GM23338 (cell line): ENCODE results near the gene GNS. TPM values are rescaled to one million over a fixed set of nuclear protein-coding genes. Genes with fewer than 3 reads are reported as not detected.

Experiments
- ATAC-seq: fragments of 200-7000 bp; cut with Tn5 transposase; 3 replicates; pipeline ENCODE4 v1.9.1; 2020
- DNase-seq: peaks from one replicate; pipeline ENCODE4 v3.0.0-alpha.2; 2015; ENCODE audit warnings: low spot score
- H2AFZ ChIP-seq: fragments of 200-600 bp; sonication (generic); 2 replicates; pipeline ENCODE4 v1.8.0; 2016; ENCODE audit warnings: antibody characterized with exemption, mild to moderate bottlenecking, moderate library complexity
- H3F3A ChIP-seq: fragments of 200-600 bp; sonication (generic); replicated peaks from 2 replicates; pipeline ENCODE4 v1.8.0; 2017; ENCODE audit warnings: antibody characterized with exemption, mixed run types, low read depth
- H3K27ac ChIP-seq: fragments of 200-600 bp; sonication (generic); 2 replicates; pipeline ENCODE4 v1.6.1; 2016; ENCODE audit warnings: low read depth
- H3K27me3 ChIP-seq: fragments of 200-600 bp; sonication (generic); 2 replicates; pipeline ENCODE4 v1.8.0; 2016; ENCODE audit warnings: mild to moderate bottlenecking, mixed run types, moderate library complexity; ENCODE audit not compliant: insufficient read depth
- H3K36me3 ChIP-seq: fragments of 200-600 bp; sonication (generic); 2 replicates; pipeline ENCODE4 v1.8.0; 2016; ENCODE audit warnings: mild to moderate bottlenecking; ENCODE audit not compliant: insufficient read depth
- H3K4me1 ChIP-seq: fragments of 200-600 bp; sonication (generic); 2 replicates; pipeline ENCODE4 v1.8.0; 2016; ENCODE audit warnings: mild to moderate bottlenecking, moderate library complexity; ENCODE audit not compliant: insufficient read depth
- H3K4me2 ChIP-seq: fragments of 200-600 bp; sonication (generic); 2 replicates; pipeline ENCODE4 v1.7.1; 2017; ENCODE audit warnings: mixed run types
- H3K4me3 ChIP-seq: fragments of 200-600 bp; sonication (generic); 2 replicates; pipeline ENCODE4 v1.6.1; 2016; ENCODE audit warnings: mixed run types
- H3K79me2 ChIP-seq: fragments of 200-600 bp; sonication (generic); replicated peaks from 2 replicates; pipeline ENCODE4 v1.8.0; 2017; ENCODE audit warnings: mild to moderate bottlenecking; ENCODE audit not compliant: insufficient read depth
- H3K9me2 ChIP-seq: fragments of 200-600 bp; sonication (generic); 2 replicates; pipeline ENCODE4 v1.8.0; 2017; ENCODE audit not compliant: insufficient read depth
- H4K20me1 ChIP-seq: fragments of 200-600 bp; sonication (generic); replicated peaks from 2 replicates; pipeline ENCODE4 v1.8.0; 2017; ENCODE audit warnings: mild to moderate bottlenecking; ENCODE audit not compliant: insufficient read depth
- H3K27ac Mint-ChIP-seq: 2 replicates; pipeline ENCODE4 v1.8.0; 2020; ENCODE audit warnings: inconsistent platforms, mild to moderate bottlenecking, moderate library complexity, mixed read lengths
- H3K27me3 Mint-ChIP-seq: 3 replicates; pipeline ENCODE4 v1.8.0; 2022; ENCODE audit warnings: low read depth, mild to moderate bottlenecking, moderate library complexity, mixed read lengths, inconsistent platforms; ENCODE audit not compliant: insufficient read depth, poor library complexity
- H3K36me3 Mint-ChIP-seq: 3 replicates; pipeline ENCODE4 v1.8.0; 2021; ENCODE audit warnings: low read depth, mild to moderate bottlenecking, inconsistent platforms, moderate library complexity, mixed read lengths
- H3K4me1 Mint-ChIP-seq: 3 replicates; pipeline ENCODE4 v1.8.0; 2020; ENCODE audit warnings: mild to moderate bottlenecking, inconsistent platforms, mixed read lengths
- H3K4me3 Mint-ChIP-seq: 3 replicates; pipeline ENCODE4 v1.8.0; 2021; ENCODE audit warnings: moderate library complexity, mild to moderate bottlenecking, inconsistent platforms, mixed read lengths
- H3K9me3 Mint-ChIP-seq: 3 replicates; pipeline ENCODE4 v1.8.0; 2020; ENCODE audit warnings: moderate library complexity, mild to moderate bottlenecking, inconsistent platforms, mixed read lengths
- EZH2 ChIP-seq: fragments of 200-600 bp; sonication (generic); IDR thresholded peaks from one replicate; pipeline ENCODE4 v1.8.0; 2017; ENCODE audit warnings: antibody characterized with exemption, mild to moderate bottlenecking, low read depth; ENCODE audit not compliant: unreplicated experiment
- EZH2phosphoT487 ChIP-seq: fragments of 200-600 bp; sonication (generic); IDR thresholded peaks from one replicate; pipeline ENCODE4 v1.8.1; 2018; ENCODE audit warnings: antibody characterized with exemption; ENCODE audit not compliant: unreplicated experiment
- JUNB ChIP-seq: IDR thresholded peaks from one replicate; pipeline ENCODE4 v1.6.1; 2016; ENCODE audit warnings: antibody characterized with exemption; ENCODE audit not compliant: unreplicated experiment
- NANOG ChIP-seq: IDR thresholded peaks from 2 replicates; pipeline ENCODE4 v1.6.1; 2016; ENCODE audit warnings: antibody characterized with exemption, borderline replicate concordance
- POLR2AphosphoS5 ChIP-seq: IDR thresholded peaks from 2 replicates; pipeline ENCODE4 v1.6.1; 2016; ENCODE audit warnings: antibody characterized with exemption, low read depth
- STAT1 ChIP-seq: IDR thresholded peaks from one replicate; pipeline ENCODE4 v1.6.1; 2016; ENCODE audit warnings: antibody characterized with exemption; ENCODE audit not compliant: unreplicated experiment
- ZNF331 ChIP-seq: fragments of 250-450 bp; sonication (Bioruptor Pico); IDR thresholded peaks from 2 replicates; pipeline ENCODE4 v1.5.0; 2020; ENCODE audit warnings: low read depth, mild to moderate bottlenecking, moderate library complexity
- polyA plus RNA-seq: library from polyadenylated mRNA; unstranded; fragments of >200 nt; fragmentation: Nextera tagmentation; extraction: Ambion mirVana; gene quantifications from 2 replicates; pipeline ENCODE4 v1.2.1, GENCODE V29; 2016
- total RNA-seq: library from RNA; depleted of rRNA; stranded (reverse); fragments of >200 nt; shearing (Covaris generic); gene quantifications from 2 replicates; pipeline ENCODE4 v1.2.3, GENCODE V29; 2014
- TF ChIP-seq, protein P1 (sequence below): fragments of 250-450 bp; sonication (Bioruptor Pico); IDR thresholded peaks from 2 replicates; pipeline ENCODE4 v1.5.0; 2020; ENCODE audit warnings: mild to moderate bottlenecking, moderate library complexity
- TF ChIP-seq, protein P2 (sequence below), 2 experiments: fragments of 200-600 bp in 1 of 2; sonication (generic) in 1 of 2; conservative IDR thresholded peaks; 2 replicates each; pipeline versions ENCODE4 v1.5.1 to v1.6.1; 2016 to 2017; ENCODE audit warnings: antibody characterized with exemption in 2 of 2, low read depth in 2 of 2, mild to moderate bottlenecking in 2 of 2, moderate library complexity in 1 of 2
- TF ChIP-seq, protein P3 (sequence below): IDR thresholded peaks from 2 replicates; pipeline ENCODE4 v1.6.1; 2016; ENCODE audit warnings: antibody characterized with exemption

Gene GNS
- total and polyA plus RNA-seq, 2 experiments from 2014 or later = 12.3 to 34.9 TPM

DNA sequence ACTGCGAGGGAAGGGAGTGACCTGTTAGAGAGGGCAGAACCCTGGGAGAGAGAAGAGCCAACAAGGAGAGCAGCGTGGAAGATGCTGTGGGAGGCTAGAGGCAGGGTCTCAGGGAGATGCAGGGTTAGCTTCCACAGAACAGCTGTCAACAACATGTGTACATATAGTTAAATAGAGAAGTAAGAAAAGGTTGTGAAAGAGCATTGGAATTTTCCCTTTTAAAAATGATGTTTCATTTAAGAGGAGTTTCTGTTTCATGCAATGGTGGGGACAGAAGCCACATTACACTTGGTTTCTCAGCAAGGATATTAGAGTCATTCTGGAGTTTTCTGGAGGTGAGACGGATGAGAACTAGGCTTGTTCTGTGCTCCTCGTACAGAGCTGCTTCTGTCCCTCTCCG lies 41.4 kb upstream of the GNS start:
- H3K4me3 Mint-ChIP-seq = no peak overlapping the region
- TF ChIP-seq POLR2AphosphoS5 (no peak), EZH2 (no peak)
- TF ChIP-seq, protein P1, sequence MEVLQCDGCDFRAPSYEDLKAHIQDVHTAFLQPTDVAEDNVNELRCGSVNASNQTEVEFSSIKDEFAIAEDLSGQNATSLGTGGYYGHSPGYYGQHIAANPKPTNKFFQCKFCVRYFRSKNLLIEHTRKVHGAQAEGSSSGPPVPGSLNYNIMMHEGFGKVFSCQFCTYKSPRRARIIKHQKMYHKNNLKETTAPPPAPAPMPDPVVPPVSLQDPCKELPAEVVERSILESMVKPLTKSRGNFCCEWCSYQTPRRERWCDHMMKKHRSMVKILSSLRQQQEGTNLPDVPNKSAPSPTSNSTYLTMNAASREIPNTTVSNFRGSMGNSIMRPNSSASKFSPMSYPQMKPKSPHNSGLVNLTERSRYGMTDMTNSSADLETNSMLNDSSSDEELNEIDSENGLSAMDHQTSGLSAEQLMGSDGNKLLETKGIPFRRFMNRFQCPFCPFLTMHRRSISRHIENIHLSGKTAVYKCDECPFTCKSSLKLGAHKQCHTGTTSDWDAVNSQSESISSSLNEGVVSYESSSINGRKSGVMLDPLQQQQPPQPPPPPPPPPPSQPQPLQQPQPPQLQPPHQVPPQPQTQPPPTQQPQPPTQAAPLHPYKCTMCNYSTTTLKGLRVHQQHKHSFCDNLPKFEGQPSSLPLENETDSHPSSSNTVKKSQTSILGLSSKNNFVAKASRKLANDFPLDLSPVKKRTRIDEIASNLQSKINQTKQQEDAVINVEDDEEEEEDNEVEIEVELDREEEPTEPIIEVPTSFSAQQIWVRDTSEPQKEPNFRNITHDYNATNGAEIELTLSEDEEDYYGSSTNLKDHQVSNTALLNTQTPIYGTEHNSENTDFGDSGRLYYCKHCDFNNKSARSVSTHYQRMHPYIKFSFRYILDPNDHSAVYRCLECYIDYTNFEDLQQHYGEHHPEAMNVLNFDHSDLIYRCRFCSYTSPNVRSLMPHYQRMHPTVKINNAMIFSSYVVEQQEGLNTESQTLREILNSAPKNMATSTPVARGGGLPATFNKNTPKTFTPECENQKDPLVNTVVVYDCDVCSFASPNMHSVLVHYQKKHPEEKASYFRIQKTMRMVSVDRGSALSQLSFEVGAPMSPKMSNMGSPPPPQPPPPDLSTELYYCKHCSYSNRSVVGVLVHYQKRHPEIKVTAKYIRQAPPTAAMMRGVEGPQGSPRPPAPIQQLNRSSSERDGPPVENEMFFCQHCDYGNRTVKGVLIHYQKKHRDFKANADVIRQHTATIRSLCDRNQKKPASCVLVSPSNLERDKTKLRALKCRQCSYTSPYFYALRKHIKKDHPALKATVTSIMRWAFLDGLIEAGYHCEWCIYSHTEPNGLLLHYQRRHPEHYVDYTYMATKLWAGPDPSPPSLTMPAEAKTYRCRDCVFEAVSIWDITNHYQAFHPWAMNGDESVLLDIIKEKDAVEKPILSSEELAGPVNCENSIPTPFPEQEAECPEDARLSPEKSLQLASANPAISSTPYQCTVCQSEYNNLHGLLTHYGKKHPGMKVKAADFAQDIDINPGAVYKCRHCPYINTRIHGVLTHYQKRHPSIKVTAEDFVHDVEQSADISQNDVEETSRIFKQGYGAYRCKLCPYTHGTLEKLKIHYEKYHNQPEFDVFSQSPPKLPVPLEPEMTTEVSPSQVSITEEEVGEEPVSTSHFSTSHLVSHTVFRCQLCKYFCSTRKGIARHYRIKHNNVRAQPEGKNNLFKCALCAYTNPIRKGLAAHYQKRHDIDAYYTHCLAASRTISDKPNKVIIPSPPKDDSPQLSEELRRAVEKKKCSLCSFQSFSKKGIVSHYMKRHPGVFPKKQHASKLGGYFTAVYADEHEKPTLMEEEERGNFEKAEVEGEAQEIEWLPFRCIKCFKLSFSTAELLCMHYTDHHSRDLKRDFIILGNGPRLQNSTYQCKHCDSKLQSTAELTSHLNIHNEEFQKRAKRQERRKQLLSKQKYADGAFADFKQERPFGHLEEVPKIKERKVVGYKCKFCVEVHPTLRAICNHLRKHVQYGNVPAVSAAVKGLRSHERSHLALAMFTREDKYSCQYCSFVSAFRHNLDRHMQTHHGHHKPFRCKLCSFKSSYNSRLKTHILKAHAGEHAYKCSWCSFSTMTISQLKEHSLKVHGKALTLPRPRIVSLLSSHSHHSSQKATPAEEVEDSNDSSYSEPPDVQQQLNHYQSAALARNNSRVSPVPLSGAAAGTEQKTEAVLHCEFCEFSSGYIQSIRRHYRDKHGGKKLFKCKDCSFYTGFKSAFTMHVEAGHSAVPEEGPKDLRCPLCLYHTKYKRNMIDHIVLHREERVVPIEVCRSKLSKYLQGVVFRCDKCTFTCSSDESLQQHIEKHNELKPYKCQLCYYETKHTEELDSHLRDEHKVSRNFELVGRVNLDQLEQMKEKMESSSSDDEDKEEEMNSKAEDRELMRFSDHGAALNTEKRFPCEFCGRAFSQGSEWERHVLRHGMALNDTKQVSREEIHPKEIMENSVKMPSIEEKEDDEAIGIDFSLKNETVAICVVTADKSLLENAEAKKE (CRISPR knock-in tag) = no peak
- TF ChIP-seq, protein P2, sequence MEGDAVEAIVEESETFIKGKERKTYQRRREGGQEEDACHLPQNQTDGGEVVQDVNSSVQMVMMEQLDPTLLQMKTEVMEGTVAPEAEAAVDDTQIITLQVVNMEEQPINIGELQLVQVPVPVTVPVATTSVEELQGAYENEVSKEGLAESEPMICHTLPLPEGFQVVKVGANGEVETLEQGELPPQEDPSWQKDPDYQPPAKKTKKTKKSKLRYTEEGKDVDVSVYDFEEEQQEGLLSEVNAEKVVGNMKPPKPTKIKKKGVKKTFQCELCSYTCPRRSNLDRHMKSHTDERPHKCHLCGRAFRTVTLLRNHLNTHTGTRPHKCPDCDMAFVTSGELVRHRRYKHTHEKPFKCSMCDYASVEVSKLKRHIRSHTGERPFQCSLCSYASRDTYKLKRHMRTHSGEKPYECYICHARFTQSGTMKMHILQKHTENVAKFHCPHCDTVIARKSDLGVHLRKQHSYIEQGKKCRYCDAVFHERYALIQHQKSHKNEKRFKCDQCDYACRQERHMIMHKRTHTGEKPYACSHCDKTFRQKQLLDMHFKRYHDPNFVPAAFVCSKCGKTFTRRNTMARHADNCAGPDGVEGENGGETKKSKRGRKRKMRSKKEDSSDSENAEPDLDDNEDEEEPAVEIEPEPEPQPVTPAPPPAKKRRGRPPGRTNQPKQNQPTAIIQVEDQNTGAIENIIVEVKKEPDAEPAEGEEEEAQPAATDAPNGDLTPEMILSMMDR (conservative IDR thresholded peaks at IDR 0.05; ENCODE audit: low read depth in 2 of 2) = no peak
- no peaks in the 10 kb centered on the region for H3K79me2 ChIP-seq
- no peaks in the 10 kb centered on the region for H4K20me1 ChIP-seq
- H3K27ac Mint-ChIP-seq = no peak overlapping the region
- H3K36me3 Mint-ChIP-seq = no peaks in the 10 kb centered on the region
- H3K9me3 Mint-ChIP-seq = no peaks in the 10 kb centered on the region
- no peaks in the 10 kb centered on the region for H3K4me1 ChIP-seq
- no peak for DNase-seq
- no peak overlapping the region for H3K4me2 ChIP-seq
- no peak for ATAC-seq
- H2AFZ ChIP-seq = no peak overlapping the region
- no peak overlapping the region for H3K27ac ChIP-seq
- H3K9me2 ChIP-seq = no peaks in the 10 kb centered on the region
- H3K36me3 ChIP-seq = no peaks in the 10 kb centered on the region
- H3K4me3 ChIP-seq = no peak overlapping the region
- peaks cover 4% of the 10 kb centered on the region for H3K27me3 Mint-ChIP-seq
- H3K4me1 Mint-ChIP-seq = no peaks in the 10 kb centered on the region
- no peaks in the 10 kb centered on the region for H3K27me3 ChIP-seq
- no peaks in the 10 kb centered on the region for H3F3A ChIP-seq

DNA sequence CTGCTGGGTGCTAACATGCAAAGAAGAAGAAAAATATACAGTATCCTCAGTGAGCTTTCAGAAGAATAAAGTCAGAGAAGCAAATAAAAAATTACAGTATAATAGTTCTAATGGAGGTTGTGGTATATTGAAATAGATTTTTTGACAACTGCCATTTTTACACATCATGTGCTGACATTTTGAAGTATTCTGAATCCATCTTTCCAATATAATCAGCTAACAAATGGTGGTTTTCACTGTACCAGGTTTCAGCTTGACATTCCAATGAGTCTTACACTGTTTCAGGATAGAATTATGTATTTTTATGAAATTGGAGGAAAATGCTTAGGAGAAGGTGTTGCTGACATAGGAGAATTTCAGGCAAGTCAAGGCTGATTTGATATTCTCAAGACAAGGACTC lies 39.0 kb upstream of the GNS start:
- Histone ChIP-seq H4K20me1 (no peaks in the 10 kb centered on the region), H3K27ac (no peak overlapping the region), H3K4me1 (no peaks in the 10 kb centered on the region), H3K9me2 (no peaks in the 10 kb centered on the region), H3K27me3 (no peaks in the 10 kb centered on the region), H3K36me3 (no peaks in the 10 kb centered on the region), H2AFZ (no peak overlapping the region), H3K4me2 (no peak overlapping the region), H3F3A (no peaks in the 10 kb centered on the region), H3K4me3 (no peak overlapping the region), H3K79me2 (no peaks in the 10 kb centered on the region)
- no peak overlapping the region for H3K27ac Mint-ChIP-seq
- no peaks in the 10 kb centered on the region for H3K9me3 Mint-ChIP-seq
- no peak for DNase-seq
- ATAC-seq = no peak
- no peaks in the 10 kb centered on the region for H3K36me3 Mint-ChIP-seq
- peaks cover 2% of the 10 kb centered on the region; the same call in 2 of the 3 replicates for H3K4me1 Mint-ChIP-seq
- H3K4me3 Mint-ChIP-seq = no peak overlapping the region
- peaks cover 5% of the 10 kb centered on the region for H3K27me3 Mint-ChIP-seq
- TF ChIP-seq EZH2 = no peak
- no peak for TF ChIP-seq JUNB
- no peak for TF ChIP-seq NANOG
- TF ChIP-seq STAT1 = no peak
- no peak for TF ChIP-seq ZNF331 (CRISPR knock-in tag)
- no peak for TF ChIP-seq EZH2phosphoT487
- TF ChIP-seq, protein P3, sequence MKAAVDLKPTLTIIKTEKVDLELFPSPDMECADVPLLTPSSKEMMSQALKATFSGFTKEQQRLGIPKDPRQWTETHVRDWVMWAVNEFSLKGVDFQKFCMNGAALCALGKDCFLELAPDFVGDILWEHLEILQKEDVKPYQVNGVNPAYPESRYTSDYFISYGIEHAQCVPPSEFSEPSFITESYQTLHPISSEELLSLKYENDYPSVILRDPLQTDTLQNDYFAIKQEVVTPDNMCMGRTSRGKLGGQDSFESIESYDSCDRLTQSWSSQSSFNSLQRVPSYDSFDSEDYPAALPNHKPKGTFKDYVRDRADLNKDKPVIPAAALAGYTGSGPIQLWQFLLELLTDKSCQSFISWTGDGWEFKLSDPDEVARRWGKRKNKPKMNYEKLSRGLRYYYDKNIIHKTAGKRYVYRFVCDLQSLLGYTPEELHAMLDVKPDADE = no peak
- TF ChIP-seq, protein P2 (conservative IDR thresholded peaks at IDR 0.05; ENCODE audit: low read depth in 2 of 2) = no peak
